SW480 (cell line): ENCODE results near the gene CEPT1.

ENCODE experiments used
- DNase-seq: peaks from one replicate; pipeline ENCODE4 v3.0.0-alpha.2; 2016; ENCODE audit warnings: low spot score

Gene CEPT1

DNA sequence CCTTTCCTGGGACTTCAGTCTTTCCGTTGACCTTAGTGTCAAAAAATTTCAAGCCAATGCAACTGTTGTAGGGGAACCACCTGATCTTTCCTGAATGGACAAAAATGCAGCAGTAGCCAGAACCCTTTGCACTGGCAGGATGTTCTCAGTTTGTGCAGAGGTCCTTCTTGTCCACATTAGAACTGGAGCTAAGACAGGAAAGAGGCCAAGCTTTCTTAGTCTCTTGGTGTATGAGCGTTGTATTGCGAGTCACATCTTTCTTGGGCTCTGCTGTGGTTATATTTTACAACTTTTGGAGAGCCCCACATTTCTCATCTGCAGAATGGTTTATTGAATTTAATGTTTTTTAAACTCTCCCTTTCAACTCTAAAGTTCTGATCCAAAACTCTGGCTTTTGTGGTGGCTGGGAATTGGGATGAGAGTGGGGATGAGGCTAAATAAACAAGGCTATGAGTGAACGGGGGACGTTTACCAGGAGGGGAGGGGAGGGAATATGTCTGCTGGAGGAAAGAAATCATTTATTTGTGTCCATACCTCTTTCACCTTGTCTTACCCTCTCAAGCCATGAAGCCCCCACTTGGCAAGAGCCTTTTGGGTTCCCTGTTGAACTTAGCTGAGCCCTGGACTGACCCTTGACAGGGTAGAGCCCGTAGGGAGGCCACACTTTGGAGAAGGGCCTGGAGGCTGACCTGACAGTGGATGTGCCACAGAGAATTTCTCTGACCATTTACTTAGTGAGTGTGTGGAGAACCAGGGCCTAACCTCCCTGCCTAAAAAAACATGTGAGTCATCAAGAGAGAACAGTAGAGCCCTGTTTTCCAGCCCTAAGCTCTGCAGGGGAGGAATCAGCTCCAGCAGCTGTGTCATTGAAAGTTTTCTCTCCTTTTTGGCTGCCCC lies 88.1 kb downstream of the CEPT1 start:
- peak; percentile 81 for DNase-seq

DNA sequence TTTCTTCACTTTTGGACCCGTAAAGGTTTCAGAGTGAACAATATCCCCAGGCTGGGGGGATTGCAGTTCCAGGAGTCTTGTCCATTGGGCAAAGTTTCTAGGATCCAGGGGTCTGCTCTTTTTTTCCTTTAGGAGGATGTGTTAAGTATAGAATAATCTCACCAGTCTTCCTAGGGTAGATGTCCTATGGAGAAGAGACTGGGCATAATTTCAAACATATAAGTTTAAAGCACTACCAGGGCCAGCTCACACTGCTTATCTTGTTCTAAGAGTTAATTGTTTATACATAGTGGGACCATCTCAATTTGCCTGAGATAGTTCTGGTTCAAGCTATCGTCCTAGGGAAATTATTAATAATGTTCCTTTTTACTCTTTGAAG lies 88.7 kb downstream of the CEPT1 start:
- DNase-seq: no peak

DNA sequence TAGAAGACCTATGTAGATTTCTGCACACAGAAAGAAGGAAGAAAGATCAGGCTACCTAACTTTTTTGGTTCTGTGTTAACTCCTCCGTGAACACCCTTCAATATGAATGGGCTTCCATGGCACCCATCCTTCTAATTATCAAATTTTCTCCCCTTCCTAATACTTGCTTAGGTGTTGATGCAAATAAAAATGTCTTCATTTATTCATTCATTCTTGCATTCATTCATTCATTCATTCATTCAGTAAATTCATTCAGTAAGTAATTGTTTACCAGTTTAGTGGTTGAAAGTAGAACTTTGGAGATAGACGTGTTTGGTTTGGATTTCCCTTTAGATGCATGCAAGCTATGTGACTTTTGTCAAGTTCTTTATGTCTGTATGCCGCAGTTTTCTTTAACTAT lies 92.1 kb downstream of the CEPT1 start:
- DNase-seq: no peak

DNA sequence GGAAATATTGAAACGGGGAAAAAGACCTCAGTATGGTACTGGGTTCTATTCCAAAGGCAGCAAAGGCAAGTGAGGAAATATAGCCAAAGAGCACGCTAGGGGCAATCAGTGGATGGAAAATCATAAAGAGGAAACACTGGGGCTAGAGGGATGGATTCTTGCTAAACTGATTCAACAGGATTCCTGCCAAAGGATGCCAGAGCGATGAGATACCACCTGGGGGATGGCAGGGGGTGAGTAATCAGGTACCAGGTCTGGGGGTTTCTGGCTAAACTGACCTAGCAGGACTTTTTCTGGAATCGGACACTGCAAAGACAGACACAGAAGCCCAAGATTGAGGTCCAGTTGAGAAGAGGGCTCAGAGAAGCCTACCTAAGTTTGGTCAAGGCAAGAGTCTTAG lies 94.2 kb downstream of the CEPT1 start:
- DNase-seq: no peak
